Uterus (tissue), 2 donors: Measurements from ENCODE around the gene HBM.

ENCODE experiments used
- CTCF ChIP-seq, 4 experiments: fragments of 200-600 bp in 2 of 4; fragments of 450-650 bp in 2 of 4; sonication (generic) in 2 of 4; IDR thresholded peaks; one replicate each; pipeline ENCODE4 v1.5.1; 2016 to 2019; ENCODE audit warnings: antibody characterized with exemption in 4 of 4, mild to moderate bottlenecking in 2 of 4, moderate library complexity in 1 of 4
- POLR2A ChIP-seq, 2 donors: fragments of 450-650 bp; IDR thresholded peaks; one replicate each; pipeline ENCODE4 v1.6.1; 2016; ENCODE audit warnings: antibody characterized with exemption in 2 of 2, mild to moderate bottlenecking in 1 of 2, moderate library complexity in 1 of 2

GRCh38 chr16:185213-185612 is 19.4 kb downstream of the HBM start:
- no peak for TF ChIP-seq CTCF (IDR thresholded peaks at IDR 0.05)
- TF ChIP-seq POLR2A (IDR thresholded peaks at IDR 0.05) = no peak
